Astrocyte (in vitro differentiated cells and primary cell): ENCODE data around the gene EGFL7.

Source experiments
- CTCF ChIP-seq: IDR thresholded peaks from 2 replicates; pipeline ENCODE4 v1.5.1; 2011; ENCODE audit warnings: low read depth, mild to moderate bottlenecking, inconsistent platforms, low read length, moderate library complexity; ENCODE audit not compliant: insufficient read depth
- EZH2 ChIP-seq: IDR thresholded peaks from 2 replicates; pipeline ENCODE4 v1.6.1; 2012; ENCODE audit warnings: mild to moderate bottlenecking, low read length, inconsistent platforms; ENCODE audit not compliant: insufficient read depth

GRCh38 chr9:136644593-136645351, 17.9 kb upstream of the EGFL7 start:
- peak; percentile 39 for TF ChIP-seq CTCF
- TF ChIP-seq EZH2 = no peak
